ENCODE measurements around the gene METTL2A.
"Not testable (repeated sequence)": the region's sequence is repeated elsewhere in the genome, so short reads cannot be mapped to it uniquely, and the experiment has no call there.

- TF ChIP-seq, protein P1, sequence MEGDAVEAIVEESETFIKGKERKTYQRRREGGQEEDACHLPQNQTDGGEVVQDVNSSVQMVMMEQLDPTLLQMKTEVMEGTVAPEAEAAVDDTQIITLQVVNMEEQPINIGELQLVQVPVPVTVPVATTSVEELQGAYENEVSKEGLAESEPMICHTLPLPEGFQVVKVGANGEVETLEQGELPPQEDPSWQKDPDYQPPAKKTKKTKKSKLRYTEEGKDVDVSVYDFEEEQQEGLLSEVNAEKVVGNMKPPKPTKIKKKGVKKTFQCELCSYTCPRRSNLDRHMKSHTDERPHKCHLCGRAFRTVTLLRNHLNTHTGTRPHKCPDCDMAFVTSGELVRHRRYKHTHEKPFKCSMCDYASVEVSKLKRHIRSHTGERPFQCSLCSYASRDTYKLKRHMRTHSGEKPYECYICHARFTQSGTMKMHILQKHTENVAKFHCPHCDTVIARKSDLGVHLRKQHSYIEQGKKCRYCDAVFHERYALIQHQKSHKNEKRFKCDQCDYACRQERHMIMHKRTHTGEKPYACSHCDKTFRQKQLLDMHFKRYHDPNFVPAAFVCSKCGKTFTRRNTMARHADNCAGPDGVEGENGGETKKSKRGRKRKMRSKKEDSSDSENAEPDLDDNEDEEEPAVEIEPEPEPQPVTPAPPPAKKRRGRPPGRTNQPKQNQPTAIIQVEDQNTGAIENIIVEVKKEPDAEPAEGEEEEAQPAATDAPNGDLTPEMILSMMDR (conservative IDR thresholded peaks at IDR 0.05): peak; percentile 45
- not testable (repeated sequence) for TF ChIP-seq ZFX (IDR thresholded peaks at IDR 0.05)
These were observed at the start of gene METTL2A for GRCh38 chr17:62423647-62424461.

Measured in C4-2B (cell line).